NCI-H2107 treated with DMSO at 0.1 percent for 48 hours (cell line): ENCODE data around the gene HBG1.

Source experiments
- DNase-seq: peaks from one replicate; lab custom pipeline; 2025; ENCODE audit not compliant: unreplicated experiment; lab: John Stamatoyannopoulos, UW

HBG1 gene

DNA sequence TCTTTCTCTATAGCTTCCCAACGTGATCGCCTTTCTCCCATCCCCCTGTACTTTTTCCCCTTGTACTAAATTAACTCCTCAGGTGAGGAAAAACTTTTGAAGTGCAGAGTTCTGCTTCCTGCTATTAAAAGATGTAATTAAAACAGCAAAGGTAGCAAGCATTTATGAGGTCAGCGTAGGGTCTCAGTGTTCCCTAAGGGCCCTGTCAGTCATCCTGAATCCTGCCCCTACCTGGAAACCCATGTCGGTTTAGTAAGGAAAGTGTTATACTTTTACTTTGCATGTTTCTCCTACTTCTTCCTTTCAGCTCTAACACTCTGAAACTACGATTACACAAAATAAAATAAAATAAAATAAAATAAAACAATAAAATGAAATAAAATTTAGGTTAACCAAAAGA, 21.5 kb downstream of the HBG1 start:
- no peak for DNase-seq

GRCh38 chr11:5227681-5228080, 22.0 kb downstream of the HBG1 start:
- no peak for DNase-seq

DNA sequence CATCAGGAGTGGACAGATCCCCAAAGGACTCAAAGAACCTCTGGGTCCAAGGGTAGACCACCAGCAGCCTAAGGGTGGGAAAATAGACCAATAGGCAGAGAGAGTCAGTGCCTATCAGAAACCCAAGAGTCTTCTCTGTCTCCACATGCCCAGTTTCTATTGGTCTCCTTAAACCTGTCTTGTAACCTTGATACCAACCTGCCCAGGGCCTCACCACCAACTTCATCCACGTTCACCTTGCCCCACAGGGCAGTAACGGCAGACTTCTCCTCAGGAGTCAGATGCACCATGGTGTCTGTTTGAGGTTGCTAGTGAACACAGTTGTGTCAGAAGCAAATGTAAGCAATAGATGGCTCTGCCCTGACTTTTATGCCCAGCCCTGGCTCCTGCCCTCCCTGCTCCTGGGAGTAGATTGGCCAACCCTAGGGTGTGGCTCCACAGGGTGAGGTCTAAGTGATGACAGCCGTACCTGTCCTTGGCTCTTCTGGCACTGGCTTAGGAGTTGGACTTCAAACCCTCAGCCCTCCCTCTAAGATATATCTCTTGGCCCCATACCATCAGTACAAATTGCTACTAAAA, 22.8 kb downstream of the HBG1 start, which contains the start of gene HBB:
Gene HBB (minus strand): TSS at position 340 of the 579 bp plus-strand sequence. CDS start 50 bp downstream, at position 290.
- peak; percentile 1 for DNase-seq

GRCh38 chr11:5225480-5225871, 24.2 kb downstream of the HBG1 start:
- no peak for DNase-seq

- no peak for DNase-seq
Observed at GRCh38 chr11:5224538-5225479, 24.8 kb downstream of the HBG1 start.

GRCh38 chr11:5223686-5224085, 26.0 kb downstream of the HBG1 start:
- no peak for DNase-seq

DNA sequence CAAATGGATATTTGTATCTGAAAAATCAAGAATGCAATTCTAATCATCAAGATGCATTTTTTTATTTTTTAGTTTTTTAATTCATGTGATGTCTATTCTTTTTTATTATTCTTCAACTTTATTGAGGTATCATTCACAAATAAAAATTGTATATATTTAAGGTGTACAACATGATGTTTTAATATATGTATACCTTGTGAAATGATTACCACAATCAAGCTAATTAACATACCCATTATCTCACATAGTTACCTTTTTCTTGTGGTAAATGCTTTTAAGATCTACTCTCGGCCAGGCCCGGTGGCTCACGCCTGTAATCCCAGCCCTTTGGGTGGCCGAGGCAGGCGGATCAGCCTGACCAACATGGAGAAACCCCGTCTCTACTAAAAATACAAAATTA, 26.5 kb downstream of the HBG1 start:
- DNase-seq = no peak

GRCh38 chr11:5210376-5210885, 39.2 kb downstream of the HBG1 start:
- DNase-seq = no peak

DNA sequence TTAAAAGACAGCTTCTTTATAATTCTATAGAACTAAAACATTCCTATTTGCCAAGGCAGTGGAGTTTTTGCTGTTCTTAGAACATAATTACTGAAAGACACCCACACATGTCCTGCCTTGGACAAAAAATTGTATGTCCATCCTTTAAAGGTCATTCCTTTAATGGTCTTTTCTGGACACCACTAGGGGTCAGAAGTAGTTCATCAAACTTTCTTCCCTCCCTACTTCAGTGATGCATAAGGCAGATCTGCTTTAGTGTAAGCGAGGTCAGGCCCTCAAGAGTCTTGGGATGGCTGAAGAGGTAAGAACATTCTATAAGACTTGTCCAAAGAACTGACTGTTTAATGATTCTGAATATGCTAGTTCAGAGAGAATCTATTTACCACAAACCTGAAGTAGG, 44.9 kb downstream of the HBG1 start:
- no peak for DNase-seq

- no peak for DNase-seq
Observed at GRCh38 chr11:5203366-5203765, 46.3 kb downstream of the HBG1 start.

GRCh38 chr11:5200582-5200981, 49.1 kb downstream of the HBG1 start, which contains the start of gene OR51V1:
Gene OR51V1 (minus strand): TSS chr11:5200682. CDS start chr11:5200682, 0 bp downstream.
- no peak for DNase-seq

- DNase-seq = no peak
Observed at GRCh38 chr11:5198285-5198684, 51.4 kb downstream of the HBG1 start.
